ENCODE results near the gene ADK.

DNA sequence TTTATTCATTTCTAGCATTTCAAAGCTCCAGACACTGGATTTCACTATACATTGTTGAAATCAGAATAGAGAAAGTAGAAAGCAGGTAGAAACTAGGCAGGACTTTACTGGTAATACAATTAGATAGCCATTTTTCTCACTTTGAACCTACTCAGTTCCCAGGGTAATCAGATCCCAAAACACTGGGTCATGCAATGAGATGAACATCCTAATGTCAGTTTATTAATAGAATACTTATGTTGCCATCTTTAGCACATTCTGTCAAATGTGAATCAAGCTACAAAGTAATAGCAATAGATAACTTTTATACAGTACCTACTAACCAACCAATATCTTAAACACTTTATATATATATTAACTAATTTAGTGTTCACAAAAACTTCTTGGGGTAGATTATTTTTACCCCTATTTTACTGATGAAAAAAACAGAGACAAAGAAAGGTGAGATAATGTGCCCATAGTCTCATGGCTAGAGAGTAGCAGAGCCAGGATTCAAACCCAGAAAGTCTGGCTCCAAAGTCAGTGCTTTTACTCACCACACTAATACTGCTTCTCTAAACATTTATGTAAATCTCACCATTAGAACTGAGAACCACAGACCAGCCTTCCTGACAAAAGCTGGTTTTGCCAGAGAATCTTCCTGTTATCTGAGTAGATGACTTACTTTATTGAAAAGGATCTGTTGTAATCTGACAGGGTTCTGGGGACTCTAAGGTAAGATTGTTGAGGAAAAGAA is 521.6 kb downstream of the ADK start:
- TF ChIP-seq POLR2A (IDR thresholded peaks at IDR 0.05) (no peak), POLR2AphosphoS5 (IDR thresholded peaks at IDR 0.05) (no peak), EP300 (IDR thresholded peaks at IDR 0.05) (no peak)
- TF ChIP-seq, protein P1, sequence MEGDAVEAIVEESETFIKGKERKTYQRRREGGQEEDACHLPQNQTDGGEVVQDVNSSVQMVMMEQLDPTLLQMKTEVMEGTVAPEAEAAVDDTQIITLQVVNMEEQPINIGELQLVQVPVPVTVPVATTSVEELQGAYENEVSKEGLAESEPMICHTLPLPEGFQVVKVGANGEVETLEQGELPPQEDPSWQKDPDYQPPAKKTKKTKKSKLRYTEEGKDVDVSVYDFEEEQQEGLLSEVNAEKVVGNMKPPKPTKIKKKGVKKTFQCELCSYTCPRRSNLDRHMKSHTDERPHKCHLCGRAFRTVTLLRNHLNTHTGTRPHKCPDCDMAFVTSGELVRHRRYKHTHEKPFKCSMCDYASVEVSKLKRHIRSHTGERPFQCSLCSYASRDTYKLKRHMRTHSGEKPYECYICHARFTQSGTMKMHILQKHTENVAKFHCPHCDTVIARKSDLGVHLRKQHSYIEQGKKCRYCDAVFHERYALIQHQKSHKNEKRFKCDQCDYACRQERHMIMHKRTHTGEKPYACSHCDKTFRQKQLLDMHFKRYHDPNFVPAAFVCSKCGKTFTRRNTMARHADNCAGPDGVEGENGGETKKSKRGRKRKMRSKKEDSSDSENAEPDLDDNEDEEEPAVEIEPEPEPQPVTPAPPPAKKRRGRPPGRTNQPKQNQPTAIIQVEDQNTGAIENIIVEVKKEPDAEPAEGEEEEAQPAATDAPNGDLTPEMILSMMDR (IDR thresholded peaks at IDR 0.05): no peak

All from gastroesophageal sphincter (tissue), 3 donors.